Measurements from ENCODE around the gene CFAP73. TPM values are rescaled to one million over a fixed set of nuclear protein-coding genes. Genes with fewer than 3 reads are reported as not detected.

The CFAP73 gene
- total RNA-seq, 1 donor from 2014 or later, result not detected

Other genes starting within 250 kb of the CFAP73 start
- 13.5 and 21.4 TPM in 2 replicates for gene OAS1, start 242.8 kb upstream of the CFAP73 start, total RNA-seq
- 1.8 and 5.4 TPM in 2 replicates for gene OAS3, start 211.2 kb upstream of the CFAP73 start, total RNA-seq
- 0.60 and 3.3 TPM in 2 replicates for gene OAS2, start 171.2 kb upstream of the CFAP73 start, total RNA-seq
- 0.65 and 4.6 TPM in 2 replicates for gene DTX1, start 93.0 kb upstream of the CFAP73 start, total RNA-seq
- gene RASAL1, start 14.0 kb upstream of the CFAP73 start, total RNA-seq, result not detected in 2 replicates
- 30.2 and 31.4 TPM in 2 replicates for gene DDX54, start 35.8 kb downstream of the CFAP73 start, total RNA-seq
- gene RITA1, start 36.0 kb downstream of the CFAP73 start, total RNA-seq, result 13.1 and 15.9 TPM in 2 replicates
- gene TPCN1, start 71.7 kb downstream of the CFAP73 start, total RNA-seq, result 3.8 and 4.6 TPM in 2 replicates
- 11.3 and 17.9 TPM in 2 replicates for gene SLC8B1, start 185.4 kb downstream of the CFAP73 start, total RNA-seq
- gene PLBD2, start 208.9 kb downstream of the CFAP73 start, total RNA-seq, result 9.9 and 13.7 TPM in 2 replicates